ENCODE measurements around the gene UVRAG. TPM values are rescaled to one million over a fixed set of nuclear protein-coding genes. Genes with fewer than 3 reads are reported as not detected.

Gene UVRAG
- total and polyA plus RNA-seq, 9 donors = 10.1 to 26.7 (median 19.2) TPM

GRCh38 chr11:75858613-75859012, 43.6 kb downstream of the UVRAG start:
- no peak for DNase-seq
- TF ChIP-seq CTCF (IDR thresholded peaks at IDR 0.05) (no peak), POLR2A (IDR thresholded peaks at IDR 0.05) (no peak), EP300 (IDR thresholded peaks at IDR 0.05) (no peak)
- Histone ChIP-seq H3K4me3 (no peak overlapping the region), H3K27me3 (no peaks in the 10 kb centered on the region), H3K4me1 (ENCODE audit: insufficient read depth) (no peaks in the 10 kb centered on the region), H3K9me3 (no peaks in the 10 kb centered on the region), H3K36me3 (no peaks in the 10 kb centered on the region), H3K27ac (no peak overlapping the region)
- intact Hi-C loops (cut with DNase I) = no loop called here
- 23 to 26% (median 24%) methylated on average over 3 of the region's 3 CpGs for WGBS, 3 donors

- no peaks in the 10 kb centered on the region for H3K36me3 ChIP-seq
- H3K4me1 ChIP-seq (ENCODE audit: insufficient read depth) = no peaks in the 10 kb centered on the region
- H3K4me3 ChIP-seq = no peak overlapping the region
- no peak for DNase-seq
- TF ChIP-seq EP300 (IDR thresholded peaks at IDR 0.05) = no peak
- no peak for TF ChIP-seq POLR2A (IDR thresholded peaks at IDR 0.05)
- TF ChIP-seq CTCF (IDR thresholded peaks at IDR 0.05) = no peak
- intact Hi-C loops (cut with DNase I) = no loop called here
- no peaks in the 10 kb centered on the region for H3K9me3 ChIP-seq
- no peaks in the 10 kb centered on the region for H3K27me3 ChIP-seq
- WGBS, 3 donors = 97 to 99% (median 99%) methylated on average over 2 of the region's 2 CpGs
- no peak overlapping the region for H3K27ac ChIP-seq
Measured at GRCh38 chr11:75859614-75860013, 44.6 kb downstream of the UVRAG start.

GRCh38 chr11:75862437-75862836, 47.4 kb downstream of the UVRAG start:
- intact Hi-C loops (cut with DNase I) = no loop called here
- TF ChIP-seq POLR2A (IDR thresholded peaks at IDR 0.05) (no peak), CTCF (IDR thresholded peaks at IDR 0.05) (no peak), EP300 (IDR thresholded peaks at IDR 0.05) (no peak)

GRCh38 chr11:75867778-75868374, 52.9 kb downstream of the UVRAG start:
- TF ChIP-seq EP300 (IDR thresholded peaks at IDR 0.05) = no peak
- TF ChIP-seq CTCF (IDR thresholded peaks at IDR 0.05) = peak in 2 of 3 donors; percentile 67 to 71
- Histone ChIP-seq H3K4me1 (ENCODE audit: insufficient read depth) (no peaks in the 10 kb centered on the region), H3K27me3 (no peaks in the 10 kb centered on the region), H3K9me3 (no peaks in the 10 kb centered on the region), H3K27ac (no peak overlapping the region), H3K36me3 (no peaks in the 10 kb centered on the region), H3K4me3 (no peak overlapping the region)
- DNase-seq = peak in 1 of 5 donors; percentile 50
- WGBS, 3 donors = 40 to 43% (median 43%) methylated on average over 6 of the region's 6 CpGs
- intact Hi-C loops (cut with DNase I) = loop anchor here in 2 of 4 donors (1.0 to 5.0 kb wide), 2 partner anchors 66 kb away; no protein-coding TSS in a partner anchor

More at GRCh38 chr11:75862437-75862836, 47.4 kb downstream of the UVRAG start:
- Histone ChIP-seq H3K9me3 (no peaks in the 10 kb centered on the region), H3K4me1 (ENCODE audit: insufficient read depth) (no peaks in the 10 kb centered on the region), H3K27ac (no peak overlapping the region), H3K27me3 (no peaks in the 10 kb centered on the region), H3K36me3 (no peaks in the 10 kb centered on the region), H3K4me3 (no peak overlapping the region)
- DNase-seq = no peak
- WGBS, 3 donors = 92 to 98% (median 95%) methylated on average over 2 of the region's 2 CpGs

Data from ovary (tissue), 9 donors.